H9 (cell line): ENCODE data around the gene TRPM5. TPM values are rescaled to one million over a fixed set of nuclear protein-coding genes. Genes with fewer than 3 reads are reported as not detected.

ENCODE experiments used
- DNase-seq: peaks from one replicate; pipeline ENCODE4 v3.0.0-alpha.2; 2017
- H2AFZ ChIP-seq: one replicate; pipeline ENCODE4 v1.6.1; 2013; ENCODE audit warnings: mild to moderate bottlenecking, low read length, control low read depth, moderate library complexity
- H2AK5ac ChIP-seq: 2 replicates; pipeline ENCODE4 v1.6.1; 2013; ENCODE audit warnings: low read length, control low read depth, mixed read lengths; ENCODE audit not compliant: insufficient read length
- H2BK120ac ChIP-seq: one replicate; pipeline ENCODE4 v1.6.1; 2013; ENCODE audit warnings: low read depth, mild to moderate bottlenecking, low read length, control low read depth, inconsistent platforms; ENCODE audit not compliant: poor library complexity, severe bottlenecking
- H2BK12ac ChIP-seq: 2 replicates; pipeline ENCODE4 v1.6.1; 2013; ENCODE audit warnings: low read length, control low read depth, mixed read lengths, low read depth; ENCODE audit not compliant: insufficient read length
- H2BK15ac ChIP-seq: 2 replicates; pipeline ENCODE4 v1.6.1; 2013; ENCODE audit warnings: low read depth, low read length, control low read depth
- H2BK20ac ChIP-seq: one replicate; pipeline ENCODE4 v1.6.1; 2013; ENCODE audit warnings: low read depth, mild to moderate bottlenecking, low read length, control low read depth, inconsistent platforms; ENCODE audit not compliant: poor library complexity, severe bottlenecking
- H2BK5ac ChIP-seq: 2 replicates; pipeline ENCODE4 v1.6.1; 2013; ENCODE audit warnings: low read length, control low read depth, mixed read lengths; ENCODE audit not compliant: insufficient read length
- H3K14ac ChIP-seq: 2 replicates; pipeline ENCODE4 v1.6.1; 2013; ENCODE audit warnings: low read length, control low read depth; ENCODE audit not compliant: insufficient read depth
- H3K18ac ChIP-seq: 2 replicates; pipeline ENCODE4 v1.6.1; 2013; ENCODE audit warnings: low read depth, mild to moderate bottlenecking, mixed read lengths, low read length, control low read depth; ENCODE audit not compliant: insufficient read length
- H3K23ac ChIP-seq: 2 replicates; pipeline ENCODE4 v1.6.1; 2013; ENCODE audit warnings: low read length, control low read depth, mixed read lengths, low read depth; ENCODE audit not compliant: insufficient read length
- H3K23me2 ChIP-seq: 2 replicates; pipeline ENCODE4 v1.6.1; 2013; ENCODE audit warnings: low read depth, mild to moderate bottlenecking, mixed read lengths, low read length, control low read depth; ENCODE audit not compliant: insufficient read length, poor library complexity, severe bottlenecking
- H3K27ac ChIP-seq: 2 replicates; pipeline ENCODE4 v1.5.1; 2013; ENCODE audit warnings: low read length, control low read depth, mixed read lengths, low read depth; ENCODE audit not compliant: insufficient read length
- H3K27me3 ChIP-seq: 2 replicates; pipeline ENCODE4 v1.6.1; 2013; ENCODE audit warnings: low read length, control low read depth, inconsistent platforms; ENCODE audit not compliant: insufficient read depth
- H3K4ac ChIP-seq: 2 replicates; pipeline ENCODE4 v1.6.1; 2013; ENCODE audit warnings: low read depth, mild to moderate bottlenecking, control low read depth, inconsistent platforms, low read length, moderate library complexity
- H3K4me1 ChIP-seq: 2 replicates; pipeline ENCODE4 v1.6.1; 2013; ENCODE audit warnings: low read length, control low read depth, inconsistent platforms; ENCODE audit not compliant: insufficient read depth
- H3K4me2 ChIP-seq: 2 replicates; pipeline ENCODE4 v1.6.1; 2013; ENCODE audit warnings: low read length, control low read depth, mixed read lengths; ENCODE audit not compliant: insufficient read length, insufficient read depth
- H3K56ac ChIP-seq: 2 replicates; pipeline ENCODE4 v1.6.1; 2013; ENCODE audit warnings: low read depth, mild to moderate bottlenecking, mixed read lengths, low read length, control low read depth; ENCODE audit not compliant: insufficient read length
- H3K79me1 ChIP-seq: 2 replicates; pipeline ENCODE4 v1.6.1; 2013; ENCODE audit warnings: low read depth, mild to moderate bottlenecking, moderate library complexity, low read length, control low read depth, inconsistent platforms; ENCODE audit not compliant: insufficient read depth, poor library complexity, severe bottlenecking
- H3K79me2 ChIP-seq: 2 replicates; pipeline ENCODE4 v1.6.1; 2013; ENCODE audit warnings: low read length, control low read depth, inconsistent platforms; ENCODE audit not compliant: insufficient read depth
- H3K9ac ChIP-seq: 2 replicates; pipeline ENCODE4 v1.6.1; 2013; ENCODE audit warnings: low read length, control low read depth, mixed read lengths; ENCODE audit not compliant: insufficient read length; ENCODE audit errors: extremely low read depth
- H3K9me3 ChIP-seq: one replicate; pipeline ENCODE4 v1.6.1; 2013; ENCODE audit warnings: low read depth, low read length, inconsistent platforms; ENCODE audit not compliant: control insufficient read depth
- H3T11ph ChIP-seq: one replicate; pipeline ENCODE4 v1.6.1; 2013; ENCODE audit warnings: mild to moderate bottlenecking, low read length, control low read depth, inconsistent platforms
- H4K20me1 ChIP-seq: one replicate; pipeline ENCODE4 v1.6.1; 2013; ENCODE audit not compliant: control insufficient read depth, insufficient read length, insufficient read depth
- H4K5ac ChIP-seq: 2 replicates; pipeline ENCODE4 v1.6.1; 2013; ENCODE audit warnings: low read depth, mild to moderate bottlenecking, mixed read lengths, low read length, control low read depth; ENCODE audit not compliant: insufficient read length
- H4K8ac ChIP-seq: replicated peaks from 2 replicates; pipeline ENCODE4 v1.6.1; 2013; ENCODE audit warnings: low read length, control low read depth, mixed read lengths, low read depth; ENCODE audit not compliant: insufficient read length
- H4K91ac ChIP-seq: 2 replicates; pipeline ENCODE4 v1.6.1; 2013; ENCODE audit warnings: low read depth, mild to moderate bottlenecking, moderate library complexity, mixed read lengths, low read length, control low read depth; ENCODE audit not compliant: insufficient read length
- H3K27ac Mint-ChIP-seq, 3 experiments: 2 replicates in 2 of 3; 3 replicates in 1 of 3; pipeline ENCODE4 v1.8.0; 2020 to 2021; ENCODE audit warnings: mixed read lengths in 3 of 3, mild to moderate bottlenecking in 1 of 3, moderate library complexity in 1 of 3
- H3K27me3 Mint-ChIP-seq: 2 replicates; pipeline ENCODE4 v1.8.0; 2021; ENCODE audit warnings: low read depth, mild to moderate bottlenecking, moderate library complexity, mixed read lengths
- H3K36me3 Mint-ChIP-seq, 3 experiments: 2 replicates in 2 of 3; 3 replicates in 1 of 3; pipeline ENCODE4 v1.8.0; 2020 to 2021; ENCODE audit warnings: low read depth in 3 of 3, mixed read lengths in 3 of 3; ENCODE audit not compliant: insufficient read depth in 1 of 3
- H3K4me1 Mint-ChIP-seq, 2 experiments: 2 replicates each; pipeline ENCODE4 v1.8.0; 2020; ENCODE audit warnings: mixed read lengths in 2 of 2
- H3K4me3 Mint-ChIP-seq, 2 experiments: 2 replicates in 1 of 2; 3 replicates in 1 of 2; pipeline ENCODE4 v1.8.0; 2020 to 2021; ENCODE audit warnings: mild to moderate bottlenecking in 2 of 2, mixed read lengths in 2 of 2, moderate library complexity in 1 of 2
- H3K9me3 Mint-ChIP-seq, 2 experiments: 2 replicates in 1 of 2; 3 replicates in 1 of 2; pipeline ENCODE4 v1.8.0; 2020; ENCODE audit warnings: mild to moderate bottlenecking in 2 of 2, mixed read lengths in 2 of 2, moderate library complexity in 1 of 2
- total RNA-seq: library from RNA; stranded (reverse); gene quantifications from 2 replicates; pipeline ENCODE4 v1.2.1, GENCODE V29; 2021
- TF ChIP-seq, protein P1 (sequence below): fragments of 200-600 bp; sonication (generic); conservative IDR thresholded peaks from 3 replicates; pipeline ENCODE4 v1.8.0; 2021; ENCODE audit warnings: antibody characterized with exemption, mild to moderate bottlenecking

The TRPM5 gene
- total RNA-seq, 1 experiment from 2014 or later = 0.09 TPM

DNA sequence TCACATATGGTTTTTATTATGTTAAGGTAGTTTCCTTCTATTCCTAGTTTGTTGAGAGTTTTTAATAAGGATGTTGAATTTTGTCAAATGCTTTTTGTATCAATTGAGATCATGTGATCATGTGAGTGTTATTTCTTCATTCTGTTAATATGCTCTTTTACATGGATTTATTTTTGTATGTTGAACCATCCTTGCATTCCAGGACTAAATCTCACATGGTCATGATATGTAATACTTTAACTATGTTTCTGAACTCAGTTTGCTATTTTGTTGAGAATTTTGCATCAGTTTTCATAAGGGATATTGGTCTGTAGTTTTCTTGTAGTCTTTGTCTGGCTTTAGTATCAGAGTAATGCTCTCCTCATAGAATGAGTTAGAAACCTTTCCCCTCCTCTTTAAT, 43.7 kb upstream of the TRPM5 start:
- Histone ChIP-seq H3K14ac (no peak overlapping the region), H2BK120ac (no peak overlapping the region), H3K27me3 (peaks cover 9% of the 10 kb centered on the region; the same call in 1 of the 2 replicates), H2AFZ (no peak overlapping the region), H4K5ac (no peak overlapping the region), H2BK5ac (no peak overlapping the region), H3K9me3 (no peaks in the 10 kb centered on the region), H3K9ac (no peak overlapping the region), H3K79me2 (no peaks in the 10 kb centered on the region), H4K8ac (no peak overlapping the region), H3K4ac (no peak overlapping the region), H3K4me2 (no peak overlapping the region), H3K18ac (no peak overlapping the region), H3K27ac (no peak overlapping the region), H4K91ac (no peak overlapping the region), H3K79me1 (no peaks in the 10 kb centered on the region), H2BK15ac (no peak overlapping the region), H3K23me2 (no peaks in the 10 kb centered on the region), H2AK5ac (no peak overlapping the region), H3T11ph (no peak overlapping the region), H2BK12ac (no peak overlapping the region), H4K20me1 (no peaks in the 10 kb centered on the region), H3K23ac (no peak overlapping the region), H3K56ac (no peak overlapping the region), H3K4me1 (no peaks in the 10 kb centered on the region), H2BK20ac (no peak overlapping the region)
- H3K4me3 Mint-ChIP-seq = no peak overlapping the region
- no peak for DNase-seq
- no peaks in the 10 kb centered on the region for H3K4me1 Mint-ChIP-seq
- TF ChIP-seq, protein P1, sequence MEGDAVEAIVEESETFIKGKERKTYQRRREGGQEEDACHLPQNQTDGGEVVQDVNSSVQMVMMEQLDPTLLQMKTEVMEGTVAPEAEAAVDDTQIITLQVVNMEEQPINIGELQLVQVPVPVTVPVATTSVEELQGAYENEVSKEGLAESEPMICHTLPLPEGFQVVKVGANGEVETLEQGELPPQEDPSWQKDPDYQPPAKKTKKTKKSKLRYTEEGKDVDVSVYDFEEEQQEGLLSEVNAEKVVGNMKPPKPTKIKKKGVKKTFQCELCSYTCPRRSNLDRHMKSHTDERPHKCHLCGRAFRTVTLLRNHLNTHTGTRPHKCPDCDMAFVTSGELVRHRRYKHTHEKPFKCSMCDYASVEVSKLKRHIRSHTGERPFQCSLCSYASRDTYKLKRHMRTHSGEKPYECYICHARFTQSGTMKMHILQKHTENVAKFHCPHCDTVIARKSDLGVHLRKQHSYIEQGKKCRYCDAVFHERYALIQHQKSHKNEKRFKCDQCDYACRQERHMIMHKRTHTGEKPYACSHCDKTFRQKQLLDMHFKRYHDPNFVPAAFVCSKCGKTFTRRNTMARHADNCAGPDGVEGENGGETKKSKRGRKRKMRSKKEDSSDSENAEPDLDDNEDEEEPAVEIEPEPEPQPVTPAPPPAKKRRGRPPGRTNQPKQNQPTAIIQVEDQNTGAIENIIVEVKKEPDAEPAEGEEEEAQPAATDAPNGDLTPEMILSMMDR = no peak
- H3K27me3 Mint-ChIP-seq = peaks cover 97% of the 10 kb centered on the region
- no peak overlapping the region for H3K27ac Mint-ChIP-seq
- H3K9me3 Mint-ChIP-seq = peaks cover 22 to 27% of the 10 kb centered on the region in 2 experiments
- H3K36me3 Mint-ChIP-seq = peaks cover 0 to 2% (median 0%) of the 10 kb centered on the region in 3 experiments; a peak in 2 of 7 replicates
